Lung (tissue), 12 donors: ENCODE measurements around the gene CENPX. TPM values are rescaled to one million over a fixed set of nuclear protein-coding genes. Genes with fewer than 3 reads are reported as not detected.

ENCODE experiments used
- ATAC-seq: fragments of 200-7000 bp; cut with Tn5 transposase; one replicate; pipeline ENCODE4 v1.9.1; 2020; ENCODE audit warnings: moderate number of reproducible peaks; ENCODE audit not compliant: insufficient read depth, low FRiP score
- DNase-seq, 3 donors: peaks; one replicate each; pipeline ENCODE4 v3.0.0-alpha.2; 2013 to 2017
- H3K27ac ChIP-seq, 2 donors: one replicate each; pipeline ENCODE4 v1.5.1; 2013; ENCODE audit warnings: mild to moderate bottlenecking in 2 of 2, moderate library complexity in 2 of 2, control low read depth in 1 of 2, inconsistent platforms in 1 of 2, low read depth in 1 of 2, low read length in 1 of 2
- H3K27me3 ChIP-seq, 3 donors: one replicate each; pipeline ENCODE4 v1.5.1; 2013; ENCODE audit warnings: low read length in 2 of 3; ENCODE audit not compliant: control insufficient read depth in 3 of 3, insufficient read depth in 3 of 3
- H3K36me3 ChIP-seq, 4 donors: one replicate each; pipeline ENCODE4 v1.5.1; 2013; ENCODE audit warnings: low read length in 4 of 4, mild to moderate bottlenecking in 1 of 4, moderate library complexity in 1 of 4; ENCODE audit not compliant: control insufficient read depth in 4 of 4, insufficient read depth in 4 of 4
- H3K4me1 ChIP-seq, 5 donors: one replicate each; pipeline ENCODE4 v1.5.1; 2013; ENCODE audit warnings: low read length in 5 of 5, mild to moderate bottlenecking in 2 of 5, moderate library complexity in 1 of 5; ENCODE audit not compliant: control insufficient read depth in 5 of 5, insufficient read depth in 5 of 5
- H3K4me3 ChIP-seq: one replicate; pipeline ENCODE4 v1.5.1; 2013; ENCODE audit warnings: mild to moderate bottlenecking, control low read depth, moderate library complexity
- H3K9ac ChIP-seq, 2 donors: one replicate each; pipeline ENCODE4 v1.5.1; 2013; ENCODE audit warnings: low read length in 2 of 2, control low read depth in 1 of 2; ENCODE audit not compliant: insufficient read depth in 1 of 2
- H3K9me3 ChIP-seq, 4 donors: one replicate each; pipeline ENCODE4 v1.5.1; 2013; ENCODE audit warnings: low read length in 3 of 4, mild to moderate bottlenecking in 1 of 4, moderate library complexity in 1 of 4; ENCODE audit not compliant: control insufficient read depth in 4 of 4, insufficient read depth in 3 of 4
- WGBS, 2 donors: extraction: QIAGEN DNeasy Blood & Tissue Kit; methylation state at CpG; one replicate each; pipeline ENCODE4 v1.1.7; 2013; 5-methylcytosine and 5-hydroxymethylcytosine counted together
- polyA plus RNA-seq, 2 donors: library from polyadenylated mRNA; stranded (reverse); fragments of 200-250 nt; gene quantifications; one replicate each; pipeline ENCODE4 v1.2.1, GENCODE V29; 2013
- total RNA-seq, 2 donors: library from RNA; depleted of rRNA in 1 of 2; stranded (reverse); fragments of >200 nt in 1 of 2; gene quantifications; one replicate each; pipeline ENCODE4 v1.2.1, GENCODE V29; 2014 to 2021
- TF ChIP-seq, protein P1 (sequence below): IDR thresholded peaks from 2 replicates; pipeline ENCODE4 v1.5.1; 2012; ENCODE audit warnings: mild to moderate bottlenecking; ENCODE audit errors: control extremely low read depth, extremely low read depth
- donor health status: control.
- donor health status: control.
- donor health status: Bipolar disorder and iron deficiency.
- donor health status: healthy.
- donor health status: DM: yes; HTN: yes; CAD: no.

Gene CENPX
- total and polyA plus RNA-seq, 4 donors = 21.5 to 121 (median 101) TPM

DNA sequence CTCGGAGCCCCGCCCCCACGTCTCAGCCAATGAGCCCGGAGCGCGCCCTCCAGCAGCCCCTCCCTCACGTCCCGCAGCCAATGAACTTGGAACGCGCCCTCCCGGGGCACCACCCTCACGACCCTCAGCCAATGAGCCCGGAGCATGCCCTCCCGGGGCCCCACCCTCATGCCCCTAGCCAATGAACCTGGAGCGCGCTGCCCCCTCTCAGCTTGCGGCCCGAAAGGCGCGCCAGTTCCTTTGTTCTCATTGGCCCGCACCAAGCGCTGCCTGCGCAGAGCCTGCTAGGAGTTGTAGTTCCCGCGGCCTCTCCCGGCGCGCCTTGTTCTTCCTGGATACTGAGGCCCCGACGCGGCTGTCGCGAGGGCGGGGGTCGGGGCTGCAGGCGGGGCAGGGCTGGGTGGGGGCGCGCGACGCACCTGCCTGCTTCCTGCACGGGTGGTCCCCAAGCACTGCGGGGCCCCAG is 336 bp upstream of the CENPX start, which contains the start of gene LRRC45:
LRRC45 (plus strand) TSS at position 325 of the 466 bp plus-strand sequence. CDS start 339 bp downstream, outside the sequence.
- peak within 1 kb of the TSS; percentile 84 to 88 for H3K27ac ChIP-seq
- H3K27me3 ChIP-seq = no peaks in the 10 kb centered on the region
- H3K36me3 ChIP-seq = peaks cover 0 to 6% (median 2%) of the 10 kb centered on the region in 4 donors
- H3K4me1 ChIP-seq = peaks cover 0 to 23% (median 12%) of the 10 kb centered on the region in 5 donors
- TF ChIP-seq, protein P1, sequence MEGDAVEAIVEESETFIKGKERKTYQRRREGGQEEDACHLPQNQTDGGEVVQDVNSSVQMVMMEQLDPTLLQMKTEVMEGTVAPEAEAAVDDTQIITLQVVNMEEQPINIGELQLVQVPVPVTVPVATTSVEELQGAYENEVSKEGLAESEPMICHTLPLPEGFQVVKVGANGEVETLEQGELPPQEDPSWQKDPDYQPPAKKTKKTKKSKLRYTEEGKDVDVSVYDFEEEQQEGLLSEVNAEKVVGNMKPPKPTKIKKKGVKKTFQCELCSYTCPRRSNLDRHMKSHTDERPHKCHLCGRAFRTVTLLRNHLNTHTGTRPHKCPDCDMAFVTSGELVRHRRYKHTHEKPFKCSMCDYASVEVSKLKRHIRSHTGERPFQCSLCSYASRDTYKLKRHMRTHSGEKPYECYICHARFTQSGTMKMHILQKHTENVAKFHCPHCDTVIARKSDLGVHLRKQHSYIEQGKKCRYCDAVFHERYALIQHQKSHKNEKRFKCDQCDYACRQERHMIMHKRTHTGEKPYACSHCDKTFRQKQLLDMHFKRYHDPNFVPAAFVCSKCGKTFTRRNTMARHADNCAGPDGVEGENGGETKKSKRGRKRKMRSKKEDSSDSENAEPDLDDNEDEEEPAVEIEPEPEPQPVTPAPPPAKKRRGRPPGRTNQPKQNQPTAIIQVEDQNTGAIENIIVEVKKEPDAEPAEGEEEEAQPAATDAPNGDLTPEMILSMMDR = no peak
- no peaks in the 10 kb centered on the region for H3K9me3 ChIP-seq
- peak within 1 kb of the TSS; percentile 86 for H3K4me3 ChIP-seq
- WGBS, 2 donors = 0 to 1% methylated on average over 36 to 42 of the region's 42 CpGs
- peak within 1 kb of the TSS in 1 of 2 donors; percentile 51 for H3K9ac ChIP-seq
- DNase-seq = peak; percentile 100
- ATAC-seq = peak; percentile 97

DNA sequence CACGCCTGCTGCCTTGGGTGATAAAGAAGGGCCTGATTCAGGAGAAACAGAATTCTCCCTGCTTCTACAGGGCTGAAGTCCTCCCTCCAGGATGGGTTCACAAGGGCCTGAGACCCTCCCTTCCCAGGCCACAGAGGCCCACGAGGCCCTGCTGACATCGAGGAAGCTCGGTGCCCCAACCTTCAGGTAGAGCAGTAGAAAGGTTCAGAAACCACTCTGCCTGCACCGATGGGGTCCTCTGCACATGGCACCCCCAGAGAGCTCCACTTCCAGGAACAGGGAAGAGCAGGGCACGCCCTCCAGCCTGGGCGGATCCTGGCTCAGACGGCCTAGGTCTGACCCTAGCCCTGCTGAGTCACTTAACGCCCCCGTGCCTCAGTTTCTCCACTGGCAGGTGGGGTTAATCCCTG is 773 bp downstream of the CENPX start:
- H3K27me3 ChIP-seq = no peaks in the 10 kb centered on the region
- TF ChIP-seq, protein P1 = no peak
- H3K9me3 ChIP-seq = no peaks in the 10 kb centered on the region
- WGBS, 2 donors = 6 to 10% methylated on average over 10 of the region's 10 CpGs
- H3K27ac ChIP-seq = peak overlapping the region in 1 of 2 donors; percentile 84
- DNase-seq = no peak
- peak overlapping the region in 1 of 2 donors; percentile 51 for H3K9ac ChIP-seq
- H3K4me1 ChIP-seq = peaks cover 0 to 23% (median 12%) of the 10 kb centered on the region in 5 donors
- H3K4me3 ChIP-seq = peak overlapping the region; percentile 86
- ATAC-seq = no peak
- H3K36me3 ChIP-seq = peaks cover 0 to 8% (median 0%) of the 10 kb centered on the region in 4 donors

DNA sequence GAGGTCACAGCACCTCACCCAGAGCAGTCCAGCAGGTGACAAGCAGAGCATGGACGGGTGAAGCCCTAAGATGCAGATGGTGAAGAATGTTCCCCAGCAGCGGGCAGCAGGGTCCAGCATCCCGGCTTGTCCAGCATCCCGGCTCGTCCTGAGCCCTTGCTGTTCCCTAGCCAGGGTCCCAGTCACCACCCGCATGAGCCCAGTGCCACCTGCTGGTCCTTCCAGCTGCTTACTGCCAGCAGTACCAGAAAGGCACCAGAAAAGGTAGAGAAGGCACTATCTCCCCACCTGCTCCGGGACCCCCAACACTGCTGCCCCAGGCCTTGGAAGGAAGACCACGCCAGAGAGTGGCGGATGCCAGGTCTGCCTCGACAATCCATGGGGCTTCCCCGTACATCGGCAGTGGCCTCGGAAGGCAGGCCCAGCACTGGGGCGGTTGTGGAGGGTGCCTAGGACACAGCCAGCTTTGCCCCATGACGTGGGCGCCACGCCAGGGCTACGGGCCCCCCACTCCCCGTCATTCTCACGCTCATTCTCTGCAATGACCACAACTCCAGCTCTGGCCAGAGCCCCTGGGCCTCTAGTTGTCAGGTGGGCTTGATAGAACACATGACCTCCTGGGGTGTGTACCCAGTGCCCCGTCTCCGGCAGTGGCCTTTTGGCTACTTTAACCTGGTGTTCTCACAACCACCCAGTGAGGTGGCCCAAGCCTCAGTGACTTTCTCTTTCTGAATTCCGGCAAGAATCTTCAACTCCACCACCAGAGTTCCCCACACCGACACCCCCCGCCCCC is 1.4 kb downstream of the CENPX start:
- Histone ChIP-seq H3K4me3 (no peak overlapping the region), H3K27ac (no peak overlapping the region), H3K36me3 (peaks cover 0 to 8% (median 0%) of the 10 kb centered on the region in 4 donors), H3K9ac (no peak overlapping the region), H3K9me3 (no peaks in the 10 kb centered on the region), H3K4me1 (peaks cover 0 to 25% (median 12%) of the 10 kb centered on the region in 5 donors), H3K27me3 (no peaks in the 10 kb centered on the region)
- TF ChIP-seq, protein P1 = peak; percentile 56
- WGBS, 2 donors = 40 to 50% methylated on average over 24 to 25 of the region's 25 CpGs
- ATAC-seq = no peak
- DNase-seq = peak; percentile 78 to 83 (median 83)
